Measurements from ENCODE around the gene PUM1. TPM values are rescaled to one million over a fixed set of nuclear protein-coding genes. Genes with fewer than 3 reads are reported as not detected.
A peak's percentile ranks its signal among the peaks of the same experiment; 100 is the strongest.

The PUM1 gene
- total RNA-seq, 6 experiments from 2014 or later: 30.9 to 51.6 (median 42.0) TPM

- no peaks in the 10 kb centered on the region for H3K9me3 ChIP-seq
- no peaks in the 10 kb centered on the region for H3K27me3 ChIP-seq
- no peaks in the 10 kb centered on the region for H3K36me3 ChIP-seq
- 80% methylated on average over 1 of the region's 1 CpG for WGBS (ENCODE audit: insufficient coverage, low coverage, low lambda C conversion rate, missing lambda C conversion rate)
- intact Hi-C loops (cut with DNase I): no loop called here
- H3K4me3 ChIP-seq: no peak overlapping the region
- TF ChIP-seq POLR2A (IDR thresholded peaks at IDR 0.05) (no peak), CTCF (IDR thresholded peaks at IDR 0.05) (no peak)
- H3K4me1 ChIP-seq: no peaks in the 10 kb centered on the region
- DNase-seq (no peak), ATAC-seq (no peak)
- H3K27ac ChIP-seq: no peak overlapping the region
Observed at GRCh38 chr1:30923597-30923996, 141.9 kb downstream of the PUM1 start.

GRCh38 chr1:30920827-30921226, 144.7 kb downstream of the PUM1 start:
- H3K27me3 ChIP-seq: no peaks in the 10 kb centered on the region
- no peak overlapping the region for H3K27ac ChIP-seq
- DNase-seq (no peak), ATAC-seq (no peak)
- 66% methylated on average over 5 of the region's 7 CpGs for whole genome bisulfite sequencing (ENCODE audit: insufficient coverage, low coverage, low lambda C conversion rate, missing lambda C conversion rate)
- intact Hi-C loops (cut with DNase I): no loop called here
- TF ChIP-seq POLR2A (IDR thresholded peaks at IDR 0.05) (no peak), CTCF (IDR thresholded peaks at IDR 0.05) (no peak)
- H3K4me3 ChIP-seq: no peak overlapping the region
- H3K9me3 ChIP-seq: no peaks in the 10 kb centered on the region
- no peaks in the 10 kb centered on the region for H3K4me1 ChIP-seq
- H3K36me3 ChIP-seq: no peaks in the 10 kb centered on the region

- H3K36me3 ChIP-seq: no peaks in the 10 kb centered on the region
- TF ChIP-seq CTCF (IDR thresholded peaks at IDR 0.05) (no peak), POLR2A (IDR thresholded peaks at IDR 0.05) (no peak)
- no peak overlapping the region for H3K4me3 ChIP-seq
- H3K4me1 ChIP-seq: no peaks in the 10 kb centered on the region
- 52% methylated on average over 8 of the region's 10 CpGs for WGBS (ENCODE audit: insufficient coverage, low coverage, low lambda C conversion rate, missing lambda C conversion rate)
- H3K9me3 ChIP-seq: no peaks in the 10 kb centered on the region
- peak in 1 of 3 donors; percentile 23 for DNase-seq
- H3K27me3 ChIP-seq: no peaks in the 10 kb centered on the region
- ATAC-seq: peak; percentile 37 to 68 (median 56)
- intact Hi-C loops (cut with DNase I): loop anchor here in 1 of 2 donors (10.0 kb wide), 1 partner anchor 194 kb away; the partner anchor contains the start of gene MATN1
- peak overlapping the region in 1 of 3 donors; percentile 29 for H3K27ac ChIP-seq
Observed at GRCh38 chr1:30919025-30919881, 146.3 kb downstream of the PUM1 start.

- Histone ChIP-seq H3K27me3 (no peaks in the 10 kb centered on the region), H3K36me3 (no peaks in the 10 kb centered on the region), H3K4me3 (no peak overlapping the region), H3K9me3 (no peaks in the 10 kb centered on the region), H3K27ac (no peak overlapping the region), H3K4me1 (no peaks in the 10 kb centered on the region)
- WGBS (ENCODE audit: insufficient coverage, low coverage, low lambda C conversion rate, missing lambda C conversion rate): 90% methylated on average over 8 of the region's 12 CpGs
- peak in 2 of 3 donors; percentile 30 to 33 for DNase-seq
- ATAC-seq: no peak
- intact Hi-C loops (cut with DNase I): loop anchor here in 1 of 2 donors (10.0 kb wide), 1 partner anchor 191 kb away; the partner anchor contains the start of gene MATN1
- no peak for TF ChIP-seq POLR2A (IDR thresholded peaks at IDR 0.05)
- TF ChIP-seq CTCF (IDR thresholded peaks at IDR 0.05): no peak
Observed at GRCh38 chr1:30916296-30916695, 149.2 kb downstream of the PUM1 start.

Measured in right lobe of liver (tissue), 6 donors.